H1 (cell line): ENCODE results near the gene DCAF6.

Experiments used
- EP300 ChIP-seq, 2 experiments: IDR thresholded peaks; 1 replicate in 1 of 2; 2 replicates in 1 of 2; pipeline ENCODE4 v1.6.1; 2011 to 2012; ENCODE audit warnings: low read depth in 2 of 2, low read length in 2 of 2, mild to moderate bottlenecking in 2 of 2, borderline replicate concordance in 1 of 2, inconsistent platforms in 1 of 2, moderate library complexity in 1 of 2
- TF ChIP-seq, protein P1 (sequence below), 3 experiments: IDR thresholded peaks; 1 replicate in 2 of 3; 2 replicates in 1 of 3; pipeline versions ENCODE4 v1.5.1 to v1.6.1; 2011; ENCODE audit warnings: low read length in 3 of 3, mild to moderate bottlenecking in 3 of 3, inconsistent platforms in 2 of 3, low read depth in 1 of 3, moderate library complexity in 1 of 3; ENCODE audit not compliant: insufficient read depth in 1 of 3; ENCODE audit errors: control extremely low read depth in 1 of 3

GRCh38 chr1:168031627-168032026 is 95.1 kb downstream of the DCAF6 start:
- TF ChIP-seq, protein P1, sequence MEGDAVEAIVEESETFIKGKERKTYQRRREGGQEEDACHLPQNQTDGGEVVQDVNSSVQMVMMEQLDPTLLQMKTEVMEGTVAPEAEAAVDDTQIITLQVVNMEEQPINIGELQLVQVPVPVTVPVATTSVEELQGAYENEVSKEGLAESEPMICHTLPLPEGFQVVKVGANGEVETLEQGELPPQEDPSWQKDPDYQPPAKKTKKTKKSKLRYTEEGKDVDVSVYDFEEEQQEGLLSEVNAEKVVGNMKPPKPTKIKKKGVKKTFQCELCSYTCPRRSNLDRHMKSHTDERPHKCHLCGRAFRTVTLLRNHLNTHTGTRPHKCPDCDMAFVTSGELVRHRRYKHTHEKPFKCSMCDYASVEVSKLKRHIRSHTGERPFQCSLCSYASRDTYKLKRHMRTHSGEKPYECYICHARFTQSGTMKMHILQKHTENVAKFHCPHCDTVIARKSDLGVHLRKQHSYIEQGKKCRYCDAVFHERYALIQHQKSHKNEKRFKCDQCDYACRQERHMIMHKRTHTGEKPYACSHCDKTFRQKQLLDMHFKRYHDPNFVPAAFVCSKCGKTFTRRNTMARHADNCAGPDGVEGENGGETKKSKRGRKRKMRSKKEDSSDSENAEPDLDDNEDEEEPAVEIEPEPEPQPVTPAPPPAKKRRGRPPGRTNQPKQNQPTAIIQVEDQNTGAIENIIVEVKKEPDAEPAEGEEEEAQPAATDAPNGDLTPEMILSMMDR (IDR thresholded peaks at IDR 0.05; ENCODE audit: control extremely low read depth in 1 of 3, insufficient read depth in 1 of 3, low read depth in 1 of 3, low read length in 3 of 3): no peak
- no peak for TF ChIP-seq EP300 (IDR thresholded peaks at IDR 0.05; ENCODE audit: borderline replicate concordance in 1 of 2, low read depth in 2 of 2, low read length in 2 of 2)
